CD4-positive, alpha-beta T cell treated with Interleukin-4 for 1 hour (primary cell): Measurements from ENCODE around the gene PHAX.
A peak's percentile ranks its signal among the peaks of the same experiment; 100 is the strongest.
"Not testable (repeated sequence)": the region's sequence is repeated elsewhere in the genome, so short reads cannot be mapped to it uniquely, and the experiment has no call there.

Source experiments
- DNase-seq, 2 donors: peaks; one replicate each; pipeline ENCODE4 v3.0.0-alpha.2; 2020 to 2022

Gene PHAX

GRCh38 chr5:126664586-126664985, 63.8 kb downstream of the PHAX start:
- DNase-seq: no peak

- not testable (repeated sequence) for DNase-seq
Measured at GRCh38 chr5:126670109-126670508, 69.4 kb downstream of the PHAX start.

GRCh38 chr5:126671681-126672080, 70.9 kb downstream of the PHAX start:
- DNase-seq: not testable (repeated sequence)

- DNase-seq: no peak
Measured at GRCh38 chr5:126673477-126673876, 72.7 kb downstream of the PHAX start.

- DNase-seq: no peak
Measured at GRCh38 chr5:126674145-126674544, 73.4 kb downstream of the PHAX start.

- DNase-seq: no peak
Measured at GRCh38 chr5:126675338-126675737, 74.6 kb downstream of the PHAX start.

GRCh38 chr5:126676195-126676624, 75.5 kb downstream of the PHAX start:
- peak; percentile 71 to 82 for DNase-seq
